SH-SY5Y (cell line): ENCODE data around the gene MZB1.

Experiments used
- GATA2 ChIP-seq: IDR thresholded peaks from 2 replicates; pipeline ENCODE4 v1.6.1; 2011; ENCODE audit warnings: mild to moderate bottlenecking, low read depth, low read length
- GATA3 ChIP-seq: IDR thresholded peaks from 2 replicates; pipeline ENCODE4 v1.6.1; 2011; ENCODE audit warnings: low read depth, mild to moderate bottlenecking, low read length, moderate library complexity

- TF ChIP-seq GATA3 (no peak), GATA2 (no peak)
Observed at GRCh38 chr5:139386050-139386438, 3.7 kb downstream of the MZB1 start.
